ENCODE results near the gene ELOVL5.
"Not testable (repeated sequence)": the region's sequence is repeated elsewhere in the genome, so short reads cannot be mapped to it uniquely, and the experiment has no call there.

ELOVL5 gene

GRCh38 chr6:53328375-53328774 lies 20.4 kb downstream of the ELOVL5 start:
- DNase-seq (ENCODE audit: low read depth in 2 of 2): no peak

GRCh38 chr6:53327017-53327395 lies 21.7 kb downstream of the ELOVL5 start:
- DNase-seq (ENCODE audit: low read depth in 2 of 2): no peak

- peak in 1 of 2 donors; percentile 17 for DNase-seq (ENCODE audit: low read depth in 2 of 2)
Observed at GRCh38 chr6:53326372-53327016, 22.3 kb downstream of the ELOVL5 start.

GRCh38 chr6:53325785-53326184 lies 23.0 kb downstream of the ELOVL5 start:
- no peak for DNase-seq (ENCODE audit: low read depth in 2 of 2)

- no peak for DNase-seq (ENCODE audit: low read depth in 2 of 2)
Observed at GRCh38 chr6:53322188-53323029, 26.3 kb downstream of the ELOVL5 start.

GRCh38 chr6:53321701-53322100 lies 27.0 kb downstream of the ELOVL5 start:
- no peak for DNase-seq (ENCODE audit: low read depth in 2 of 2)

- no peak for DNase-seq (ENCODE audit: low read depth in 2 of 2)
Observed at GRCh38 chr6:53320964-53321363, 27.8 kb downstream of the ELOVL5 start.

GRCh38 chr6:53318429-53318828 lies 30.3 kb downstream of the ELOVL5 start:
- no peak for DNase-seq (ENCODE audit: low read depth in 2 of 2)

GRCh38 chr6:53317861-53318260 lies 30.9 kb downstream of the ELOVL5 start:
- no peak for DNase-seq (ENCODE audit: low read depth in 2 of 2)

GRCh38 chr6:53317299-53317698 lies 31.5 kb downstream of the ELOVL5 start:
- not testable (repeated sequence) for DNase-seq (ENCODE audit: low read depth in 2 of 2)

GRCh38 chr6:53316142-53316541 lies 32.6 kb downstream of the ELOVL5 start:
- DNase-seq (ENCODE audit: low read depth in 2 of 2): no peak

- DNase-seq (ENCODE audit: low read depth in 2 of 2): no peak
Observed at GRCh38 chr6:53315086-53315724, 33.5 kb downstream of the ELOVL5 start.

- no peak for DNase-seq (ENCODE audit: low read depth in 2 of 2)
Observed at GRCh38 chr6:53313784-53314400, 34.9 kb downstream of the ELOVL5 start.

- no peak for DNase-seq (ENCODE audit: low read depth in 2 of 2)
Observed at GRCh38 chr6:53312355-53312754, 36.4 kb downstream of the ELOVL5 start.

GRCh38 chr6:53311586-53311935 lies 37.2 kb downstream of the ELOVL5 start:
- DNase-seq (ENCODE audit: low read depth in 2 of 2): no peak

GRCh38 chr6:53310771-53311585 lies 37.8 kb downstream of the ELOVL5 start:
- DNase-seq (ENCODE audit: low read depth in 2 of 2): no peak

- no peak for DNase-seq (ENCODE audit: low read depth in 2 of 2)
Observed at GRCh38 chr6:53309901-53310300, 38.8 kb downstream of the ELOVL5 start.

GRCh38 chr6:53309059-53309900 lies 39.5 kb downstream of the ELOVL5 start:
- no peak for DNase-seq (ENCODE audit: low read depth in 2 of 2)

- DNase-seq (ENCODE audit: low read depth in 2 of 2): peak; percentile 14 to 27
Observed at GRCh38 chr6:53306819-53307347, 41.9 kb downstream of the ELOVL5 start.

- not testable (repeated sequence) for DNase-seq (ENCODE audit: low read depth in 2 of 2)
Observed at GRCh38 chr6:53306217-53306616, 42.5 kb downstream of the ELOVL5 start.

Data from stimulated activated CD4-positive, alpha-beta T cell treated with anti-CD3 and anti-CD28 coated beads, Interleukin-15, amount 100 ng/mL, for 48 hours (primary cell).